ENCODE measurements around the gene OR1J4. TPM values are rescaled to one million over a fixed set of nuclear protein-coding genes. Genes with fewer than 3 reads are reported as not detected.

OR1J4 gene
- total RNA-seq: 0.11 and 0.13 TPM in 2 replicates

DNA sequence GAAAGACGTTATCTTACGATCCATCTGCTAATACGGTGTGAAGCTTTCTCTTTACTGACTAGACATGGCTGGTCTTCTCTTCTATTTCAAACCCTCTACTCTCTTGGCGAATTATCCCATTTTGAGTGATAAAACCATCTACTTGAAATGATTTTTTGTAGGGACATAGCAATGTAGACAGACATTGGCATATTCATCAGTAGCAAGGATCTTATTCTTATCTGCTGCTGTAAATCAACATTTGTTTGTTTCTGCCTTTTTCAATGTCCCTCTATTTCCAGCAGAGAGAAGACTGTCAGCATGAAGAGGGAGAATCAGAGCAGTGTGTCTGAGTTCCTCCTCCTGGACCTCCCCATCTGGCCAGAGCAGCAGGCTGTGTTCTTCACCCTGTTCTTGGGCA, at the start of gene OR1J4:
Gene OR1J4, plus strand, starts transcription at position 301 of the 400 bp plus-strand sequence. Its CDS starts 0 bp downstream, at position 301.

GRCh38 chr9:122477826-122478225, 41.1 kb upstream of the OR1J4 start, which contains the start of gene OR1J1:
OR1J1 (minus strand) TSS chr9:122477926; CDS start chr9:122477926, 0 bp downstream.

GRCh38 chr9:122510502-122510901, 8.4 kb upstream of the OR1J4 start, which contains the start of gene OR1J2:
OR1J2 (plus strand) TSS chr9:122510802; CDS start chr9:122510802, 0 bp downstream.

GRCh38 chr9:122527193-122527592, 8.3 kb downstream of the OR1J4 start, which contains the start of gene OR1N1:
OR1N1 (minus strand) TSS chr9:122527293; CDS start chr9:122527293, 0 bp downstream.

DNA sequence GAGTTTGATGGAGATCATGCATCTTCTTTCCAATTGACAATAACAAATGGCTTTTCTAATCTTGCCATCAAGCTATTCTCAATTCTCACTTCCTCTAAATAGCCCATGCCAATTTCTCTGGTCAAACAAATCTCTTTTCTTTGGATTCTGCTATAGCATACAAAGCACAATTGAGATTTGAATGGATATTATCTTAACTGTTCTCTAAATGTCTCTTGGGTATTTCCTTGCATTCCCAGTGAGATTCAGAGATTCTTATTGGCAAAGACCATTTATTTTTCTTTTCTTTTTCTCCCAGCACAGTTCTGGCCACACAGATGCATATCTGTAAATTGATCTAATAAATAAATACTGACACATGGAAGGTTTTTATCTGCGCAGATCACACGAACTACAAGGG, 33.9 kb downstream of the OR1J4 start, which contains the start of gene OR1N2:
Gene OR1N2, plus strand, starts transcription at position 301 of the 400 bp plus-strand sequence. CDS start 100 bp downstream, outside the sequence.

Other genes starting within 250 kb of the OR1J4 start
- 2.8 and 7.4 TPM in 2 replicates for gene PTGS1, start 148.1 kb upstream of the OR1J4 start, total RNA-seq
- not detected in 2 replicates for gene OR1J1, start 41.2 kb upstream of the OR1J4 start, total RNA-seq
- gene OR1J2, start 8.3 kb upstream of the OR1J4 start, total RNA-seq: 0.26 and 0.32 TPM in 2 replicates
- gene OR1N1, start 8.2 kb downstream of the OR1J4 start, total RNA-seq: not detected in 2 replicates
- 0.26 TPM in 1 of 2 replicates, not detected in the other for gene OR1N2, start 34.0 kb downstream of the OR1J4 start, total RNA-seq
- 0.11 and 0.13 TPM in 2 replicates for gene OR1L8, start 64.2 kb downstream of the OR1J4 start, total RNA-seq
- not detected in 2 replicates for gene OR1Q1, start 95.6 kb downstream of the OR1J4 start, total RNA-seq
- gene OR1B1, start 138.5 kb downstream of the OR1J4 start, total RNA-seq: 0.11 and 0.13 TPM in 2 replicates
- gene OR1L1, start 142.6 kb downstream of the OR1J4 start, total RNA-seq: not detected in 2 replicates
- gene OR1L3, start 156.0 kb downstream of the OR1J4 start, total RNA-seq: not detected in 2 replicates
- gene OR1L4, start 204.8 kb downstream of the OR1J4 start, total RNA-seq: not detected in 2 replicates
- not detected in 2 replicates for gene OR1L6, start 223.2 kb downstream of the OR1J4 start, total RNA-seq

Data from articular chondrocyte of knee joint (primary cell).